GM12878 (cell line): ENCODE data around the gene GMNN. TPM values are rescaled to one million over a fixed set of nuclear protein-coding genes. Genes with fewer than 3 reads are reported as not detected.

Experiments used
- ATAC-seq: fragments of 200-7000 bp; cut with Tn5 transposase; 3 replicates; pipeline ENCODE4 v1.9.1; 2020; ENCODE audit warnings: mild to moderate bottlenecking, moderate library complexity
- BruUV-seq: library from RNA; stranded (reverse); fragments of 400-500 nt; replicated peaks from 2 replicates; lab custom pipeline; 2021; lab: Mats Ljungman, UMichigan
- CTCF ChIA-PET: fragments of 300-600 bp; sonication (Branson Sonifier 250); formaldehyde crosslinking; extraction: SDS; loops from one replicate; lab custom pipeline; 2021; ENCODE audit warnings: inconsistent platforms; lab: Yijun Ruan, JAX
- POLR2A ChIA-PET: fragments of 350-600 bp; formaldehyde crosslinking; extraction: SDS; loops from one replicate; lab custom pipeline; 2021; ENCODE audit warnings: inconsistent platforms; lab: Charles Lee
- RAD21 ChIA-PET: fragments of 300-600 bp; sonication (Branson Sonifier 250); formaldehyde crosslinking; loops from one replicate; lab custom pipeline; 2023; ENCODE audit warnings: antibody characterized with exemption; ENCODE audit not compliant: unreplicated experiment; lab: Charles Lee
- SMC1A ChIA-PET: fragments of 300-600 bp; sonication (Branson Sonifier 250); formaldehyde crosslinking; loops from one replicate; lab custom pipeline; 2023; ENCODE audit not compliant: unreplicated experiment, uncharacterized antibody; lab: Charles Lee
- DNase-seq: peaks from one replicate; pipeline ENCODE4 v3.0.0-alpha.2; 2011; ENCODE audit warnings: low read depth, low spot score
- FAIRE-seq: peaks from 3 replicates; lab custom pipeline; 2011; peaks lifted over from hg19 to GRCh38; lab: Jason Lieb, UNC
- H2AFZ ChIP-seq: 2 replicates; pipeline ENCODE4 v1.6.0; 2011; ENCODE audit warnings: low read depth, low read length, control low read depth; ENCODE audit not compliant: control insufficient read depth
- H3K27ac ChIP-seq: 2 replicates; pipeline ENCODE4 v1.5.1; 2011; ENCODE audit warnings: control low read depth; ENCODE audit not compliant: control insufficient read depth, insufficient read depth
- H3K27me3 ChIP-seq, 2 experiments: replicated peaks in 1 of 2; 2 replicates each; pipeline versions ENCODE4 v1.6.0 to v1.6.1; 2011; ENCODE audit warnings: low read length in 1 of 2; ENCODE audit not compliant: control insufficient read depth in 2 of 2, insufficient read depth in 2 of 2
- H3K36me3 ChIP-seq, 2 experiments: 2 replicates each; pipeline ENCODE4 v1.5.1; 2011; ENCODE audit warnings: low read length in 1 of 2; ENCODE audit not compliant: control insufficient read depth in 2 of 2, insufficient read depth in 2 of 2
- H3K4me1 ChIP-seq: 2 replicates; pipeline ENCODE4 v1.6.1; 2011; ENCODE audit warnings: mild to moderate bottlenecking, low read length, moderate library complexity, mixed read lengths; ENCODE audit not compliant: control insufficient read depth, insufficient read depth
- H3K4me2 ChIP-seq: 2 replicates; pipeline ENCODE4 v1.6.0; 2011; ENCODE audit warnings: control low read depth; ENCODE audit not compliant: control insufficient read depth, insufficient read depth
- H3K4me3 ChIP-seq: fragments of 200-600 bp; sonication (generic); 2 replicates; pipeline ENCODE4 v1.5.1; 2016
- H3K79me2 ChIP-seq: 2 replicates; pipeline ENCODE4 v1.6.0; 2011; ENCODE audit warnings: low read length; ENCODE audit not compliant: control insufficient read depth, insufficient read depth
- H3K9ac ChIP-seq: 2 replicates; pipeline ENCODE4 v1.8.0; 2011; ENCODE audit warnings: low read length, control low read depth, mixed read lengths; ENCODE audit not compliant: control insufficient read depth, insufficient read depth
- H3K9me3 ChIP-seq: replicated peaks from 3 replicates; pipeline ENCODE4 v1.5.1; 2011; ENCODE audit warnings: mild to moderate bottlenecking, low read length; ENCODE audit not compliant: control insufficient read depth, insufficient read depth
- H4K20me1 ChIP-seq: 2 replicates; pipeline ENCODE4 v1.6.0; 2011; ENCODE audit not compliant: control insufficient read depth, insufficient read depth
- BCL11A ChIP-seq: IDR thresholded peaks from 2 replicates; pipeline ENCODE4 v1.6.1; 2011; ENCODE audit warnings: low read depth, low read length
- EP300 ChIP-seq, 2 experiments: fragments of 150-350 bp in 1 of 2; IDR thresholded peaks; 2 replicates each; pipeline ENCODE4 v1.6.1; 2011 to 2012; ENCODE audit warnings: low read depth in 2 of 2, low read length in 2 of 2, borderline replicate concordance in 1 of 2, improper control_type of control experiment in 1 of 2, inconsistent platforms in 1 of 2; ENCODE audit not compliant: control insufficient read depth in 1 of 2
- HCFC1 ChIP-seq: fragments of 150-350 bp; IDR thresholded peaks from 2 replicates; pipeline ENCODE4 v1.6.1; 2014; ENCODE audit warnings: low read length
- KAT2A ChIP-seq: conservative IDR thresholded peaks from 2 replicates; pipeline ENCODE4 v1.6.1; 2011; ENCODE audit warnings: low read depth, low read length; ENCODE audit not compliant: control insufficient read depth
- NKRF ChIP-seq: fragments of 450-650 bp; conservative IDR thresholded peaks from 2 replicates; pipeline ENCODE4 v1.6.1; 2017; ENCODE audit warnings: mild to moderate bottlenecking, moderate library complexity
- PAX5 ChIP-seq: IDR thresholded peaks from 2 replicates; pipeline ENCODE4 v1.6.1; 2011; ENCODE audit warnings: low read depth, low read length, borderline replicate concordance
- SIN3A ChIP-seq: IDR thresholded peaks from 2 replicates; pipeline ENCODE4 v1.6.1; 2012; ENCODE audit warnings: low read depth, low read length, improper control_type of control experiment
- SMAD1 ChIP-seq: fragments of 450-650 bp; IDR thresholded peaks from 2 replicates; pipeline ENCODE4 v1.6.1; 2018; ENCODE audit warnings: mild to moderate bottlenecking, low read depth; ENCODE audit not compliant: partially characterized antibody
- SMAD5 ChIP-seq: IDR thresholded peaks from 2 replicates; pipeline ENCODE4 v1.6.1; 2016; ENCODE audit warnings: antibody characterized with exemption, low read depth
- SP1 ChIP-seq: IDR thresholded peaks from one replicate; pipeline ENCODE4 v1.6.1; 2011; ENCODE audit warnings: low read depth, low read length
- SREBF2 ChIP-seq: IDR thresholded peaks from 2 replicates; pipeline ENCODE4 v1.6.1; 2012; ENCODE audit warnings: mild to moderate bottlenecking, low read length
- SUZ12 ChIP-seq: fragments of 200-600 bp; sonication (generic); IDR thresholded peaks from one replicate; pipeline ENCODE4 v1.6.1; 2018; ENCODE audit warnings: antibody characterized with exemption, mild to moderate bottlenecking; ENCODE audit not compliant: unreplicated experiment
- TCF3 ChIP-seq: IDR thresholded peaks from 2 replicates; pipeline ENCODE4 v1.6.1; 2012; ENCODE audit warnings: low read depth, mild to moderate bottlenecking, low read length, borderline replicate concordance; ENCODE audit not compliant: insufficient read depth
- ZNF207 ChIP-seq: fragments of 450-650 bp; IDR thresholded peaks from 2 replicates; pipeline ENCODE4 v1.6.1; 2014; ENCODE audit warnings: antibody characterized with exemption, mild to moderate bottlenecking, borderline replicate concordance
- ZNF24 ChIP-seq: fragments of 450-650 bp; IDR thresholded peaks from 2 replicates; pipeline ENCODE4 v1.6.1; 2017; ENCODE audit warnings: antibody characterized with exemption, mild to moderate bottlenecking
- WGBS: methylation state at CpG from one replicate; pipeline ENCODE4 v1.1.6; 2016; ENCODE audit warnings: low lambda C conversion rate; ENCODE audit not compliant: insufficient replicate concordance, insufficient coverage; ENCODE audit errors: missing lambda C conversion rate; 5-methylcytosine and 5-hydroxymethylcytosine counted together
- in situ Hi-C: fragments of 300-500 bp; cut with MboI; formaldehyde crosslinking; loops from 9 replicates; pipeline ENCODE4 v1.14.3; 2018; ENCODE audit warnings: mixed read lengths
- intact Hi-C: fragments of 100-400 bp; cut with micrococcal nuclease; formaldehyde crosslinking; loops from one replicate; pipeline ENCODE4 v1.14.2; 2022; ENCODE audit not compliant: unreplicated experiment
- polyA plus RNA-seq, 11 experiments: library from polyadenylated mRNA; depleted of rRNA in 4 of 11; unstranded in 6 of 11; stranded (reverse) in 5 of 11; fragments of >200 nt; fragmentation: Nextera tagmentation in 4 of 11; fragmentation: Illumina TruSeq in 1 of 11; extraction: Ambion mirVana in 4 of 11; extraction: Trizol in 1 of 11; gene quantifications; 1 replicate in 1 of 11; 2 replicates in 10 of 11; pipeline versions ENCODE4 v1.2.1 to v1.2.3, GENCODE V29; 2011 to 2016; ENCODE audit warnings: inconsistent platforms in 2 of 11, missing spikeins in 2 of 11, low read depth in 1 of 11
- total RNA-seq, 4 experiments: library from RNA; depleted of rRNA in 3 of 4; stranded (reverse); fragments of >200 nt in 3 of 4; fragmentation: Illumina TruSeq in 1 of 4; extraction: Trizol in 1 of 4; gene quantifications; 2 replicates each; pipeline versions ENCODE4 v1.2.1 to v1.2.3, GENCODE V29; 2013 to 2021
- TF ChIP-seq, protein P1 (sequence below): IDR thresholded peaks from 2 replicates; pipeline ENCODE4 v1.6.1; 2011; ENCODE audit warnings: mild to moderate bottlenecking, low read depth, low read length, moderate library complexity; ENCODE audit not compliant: insufficient replicate concordance
- TF ChIP-seq, protein P2 (sequence below): fragments of 450-650 bp; IDR thresholded peaks from 2 replicates; pipeline ENCODE4 v1.6.1; 2016; ENCODE audit warnings: mild to moderate bottlenecking

The GMNN gene
- total and polyA plus RNA-seq, 10 of the 15 experiments (the other 5 are each of a cell fraction or from before 2014, with no cell fraction given): 51.9 to 153 (median 105) TPM

DNA sequence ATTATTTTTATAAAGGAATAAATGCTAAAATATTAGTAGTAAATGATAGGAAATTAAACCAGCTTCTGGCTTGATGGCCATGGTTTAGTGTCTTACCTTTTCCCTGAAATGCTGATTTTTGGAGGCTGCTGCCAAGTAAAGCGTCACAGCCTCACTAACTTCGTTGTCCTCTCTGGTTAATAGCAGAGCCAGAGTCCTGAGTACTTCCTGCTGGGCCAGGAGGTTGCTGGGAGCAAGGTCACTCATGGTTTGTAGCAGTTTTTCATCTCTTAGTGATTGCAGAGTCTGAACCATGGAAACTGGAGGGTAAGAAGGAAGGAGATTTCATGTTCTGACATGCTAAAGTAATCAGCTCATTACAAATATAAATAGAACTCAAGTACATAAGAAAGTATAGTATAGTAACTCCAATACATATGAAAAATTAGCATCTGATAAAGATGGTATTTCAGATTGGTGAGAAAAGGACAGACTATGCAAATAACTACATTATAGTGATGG, 50.4 kb downstream of the GMNN start:
- SMC1A ChIA-PET: interaction anchor here (1.0 to 1.3 kb wide), 2 partner anchors 14 to 246 kb away, joined by 3 to 4 read pairs; no protein-coding TSS in a partner anchor
- intact Hi-C loops (no loop called here), in situ Hi-C loops (no loop called here)
- 100% methylated on average over 2 of the region's 2 CpGs for WGBS
- ATAC-seq (no peak), DNase-seq (no peak), FAIRE-seq (no peak)
- no peaks in the 10 kb centered on the region for H3K9me3 ChIP-seq
- CTCF ChIA-PET: interaction anchor here (1.0 kb wide), 1 partner anchor 193 kb away, joined by 3 read pairs; no protein-coding TSS in a partner anchor
- RAD21 ChIA-PET: no interaction called here
- no peak overlapping the region for H3K27ac ChIP-seq
- no peaks in the 10 kb centered on the region for H3K27me3 ChIP-seq
- H2AFZ ChIP-seq: no peak overlapping the region
- TF ChIP-seq, protein P1, sequence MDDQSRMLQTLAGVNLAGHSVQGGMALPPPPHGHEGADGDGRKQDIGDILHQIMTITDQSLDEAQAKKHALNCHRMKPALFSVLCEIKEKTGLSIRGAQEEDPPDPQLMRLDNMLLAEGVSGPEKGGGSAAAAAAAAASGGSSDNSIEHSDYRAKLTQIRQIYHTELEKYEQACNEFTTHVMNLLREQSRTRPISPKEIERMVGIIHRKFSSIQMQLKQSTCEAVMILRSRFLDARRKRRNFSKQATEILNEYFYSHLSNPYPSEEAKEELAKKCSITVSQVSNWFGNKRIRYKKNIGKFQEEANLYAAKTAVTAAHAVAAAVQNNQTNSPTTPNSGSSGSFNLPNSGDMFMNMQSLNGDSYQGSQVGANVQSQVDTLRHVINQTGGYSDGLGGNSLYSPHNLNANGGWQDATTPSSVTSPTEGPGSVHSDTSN: no peak
- no peak for TF ChIP-seq PAX5
- no peak for TF ChIP-seq EP300 (IDR thresholded peaks at IDR 0.05; ENCODE audit: borderline replicate concordance in 1 of 2, control insufficient read depth in 1 of 2, low read depth in 2 of 2, low read length in 2 of 2)
- no peak for TF ChIP-seq SREBF2
- no peak for TF ChIP-seq SUZ12
- no peak for TF ChIP-seq HCFC1
- TF ChIP-seq BCL11A: no peak
- TF ChIP-seq NKRF: no peak
- TF ChIP-seq TCF3: no peak
- no peak for TF ChIP-seq SP1
- no peak for TF ChIP-seq ZNF24
- no peak for TF ChIP-seq SIN3A
- TF ChIP-seq SMAD1: no peak
- TF ChIP-seq ZNF207: no peak
- TF ChIP-seq SMAD5: no peak
- TF ChIP-seq, protein P2, sequence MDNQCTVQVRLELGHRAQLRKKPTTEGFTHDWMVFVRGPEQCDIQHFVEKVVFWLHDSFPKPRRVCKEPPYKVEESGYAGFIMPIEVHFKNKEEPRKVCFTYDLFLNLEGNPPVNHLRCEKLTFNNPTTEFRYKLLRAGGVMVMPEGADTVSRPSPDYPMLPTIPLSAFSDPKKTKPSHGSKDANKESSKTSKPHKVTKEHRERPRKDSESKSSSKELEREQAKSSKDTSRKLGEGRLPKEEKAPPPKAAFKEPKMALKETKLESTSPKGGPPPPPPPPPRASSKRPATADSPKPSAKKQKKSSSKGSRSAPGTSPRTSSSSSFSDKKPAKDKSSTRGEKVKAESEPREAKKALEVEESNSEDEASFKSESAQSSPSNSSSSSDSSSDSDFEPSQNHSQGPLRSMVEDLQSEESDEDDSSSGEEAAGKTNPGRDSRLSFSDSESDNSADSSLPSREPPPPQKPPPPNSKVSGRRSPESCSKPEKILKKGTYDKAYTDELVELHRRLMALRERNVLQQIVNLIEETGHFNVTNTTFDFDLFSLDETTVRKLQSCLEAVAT: no peak
- no peak for TF ChIP-seq KAT2A
- no TSS peak for BruUV-seq
- no peak overlapping the region for H3K4me2 ChIP-seq
- POLR2A ChIA-PET: no interaction called here
- no peak overlapping the region for H3K9ac ChIP-seq
- no peaks in the 10 kb centered on the region for H3K79me2 ChIP-seq
- peaks cover 0 to 3% of the 10 kb centered on the region in 2 experiments; a peak in 2 of 4 replicates for H3K36me3 ChIP-seq
- H3K4me1 ChIP-seq: no peaks in the 10 kb centered on the region
- no peaks in the 10 kb centered on the region for H4K20me1 ChIP-seq
- H3K4me3 ChIP-seq: no peak overlapping the region
